GM12873 (cell line): ENCODE data around the gene SSR2.

ENCODE experiments used
- CTCF ChIP-seq: IDR thresholded peaks from 2 replicates; pipeline ENCODE4 v1.5.1; 2012; ENCODE audit warnings: low read depth, mild to moderate bottlenecking, moderate library complexity, low read length, control low read depth; ENCODE audit not compliant: insufficient read depth; ENCODE audit errors: missing control alignments

Gene SSR2

DNA sequence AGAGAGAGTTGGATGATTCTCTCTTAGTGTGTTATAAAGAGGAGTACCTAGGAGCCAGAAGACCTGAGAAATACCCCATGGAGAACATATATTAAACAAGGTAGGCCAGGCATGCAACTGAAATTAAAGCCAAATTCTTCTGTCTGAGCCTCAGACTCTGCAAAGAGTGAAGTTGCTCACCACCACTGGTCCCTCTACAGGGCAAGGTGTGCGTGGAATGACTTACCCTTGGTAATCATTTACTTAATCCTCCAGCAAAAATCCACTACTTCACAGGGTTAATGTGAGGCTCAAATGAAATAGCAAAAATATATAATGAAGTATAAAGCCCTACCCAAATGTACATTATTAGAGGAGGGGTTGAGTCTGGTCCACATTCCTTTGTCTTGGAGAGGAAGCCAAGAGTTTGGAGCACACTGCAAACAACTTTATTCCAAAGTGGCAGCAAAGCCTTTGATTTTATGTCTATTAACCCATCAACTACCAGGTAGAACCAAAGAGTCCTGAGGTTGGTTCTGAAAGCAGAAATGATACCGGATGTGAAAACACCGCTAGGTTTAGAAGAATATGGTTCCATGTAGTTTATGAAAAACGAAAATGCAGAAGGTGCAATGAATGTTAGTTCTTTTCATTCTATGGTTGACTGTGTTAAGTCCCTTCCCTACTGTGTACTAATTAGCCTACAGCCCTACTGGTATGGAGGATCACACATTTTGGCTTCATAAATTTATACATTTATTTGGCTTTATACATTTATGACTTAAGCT is 8.5 kb downstream of the SSR2 start:
- peak; percentile 6 for TF ChIP-seq CTCF

DNA sequence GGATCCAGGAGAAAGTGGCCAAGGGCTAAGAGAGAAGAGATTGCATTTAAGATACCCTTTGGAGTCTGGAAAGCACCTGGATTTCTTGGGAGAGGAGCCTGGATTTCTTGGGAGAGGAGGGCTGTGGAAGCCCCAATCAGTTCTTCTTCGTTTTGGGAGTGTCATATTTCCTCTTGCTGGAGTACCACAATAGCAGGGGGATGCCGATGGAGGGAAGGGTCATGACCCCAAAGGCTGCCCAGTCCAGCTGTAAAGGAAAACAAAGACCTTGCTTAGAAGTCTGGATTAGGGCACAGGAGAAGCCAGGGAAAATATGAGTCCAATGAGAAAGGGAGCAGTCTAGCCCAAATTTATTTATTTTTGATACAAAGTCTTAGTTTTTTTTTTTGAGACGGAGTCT is 11.3 kb downstream of the SSR2 start:
- no peak for TF ChIP-seq CTCF

DNA sequence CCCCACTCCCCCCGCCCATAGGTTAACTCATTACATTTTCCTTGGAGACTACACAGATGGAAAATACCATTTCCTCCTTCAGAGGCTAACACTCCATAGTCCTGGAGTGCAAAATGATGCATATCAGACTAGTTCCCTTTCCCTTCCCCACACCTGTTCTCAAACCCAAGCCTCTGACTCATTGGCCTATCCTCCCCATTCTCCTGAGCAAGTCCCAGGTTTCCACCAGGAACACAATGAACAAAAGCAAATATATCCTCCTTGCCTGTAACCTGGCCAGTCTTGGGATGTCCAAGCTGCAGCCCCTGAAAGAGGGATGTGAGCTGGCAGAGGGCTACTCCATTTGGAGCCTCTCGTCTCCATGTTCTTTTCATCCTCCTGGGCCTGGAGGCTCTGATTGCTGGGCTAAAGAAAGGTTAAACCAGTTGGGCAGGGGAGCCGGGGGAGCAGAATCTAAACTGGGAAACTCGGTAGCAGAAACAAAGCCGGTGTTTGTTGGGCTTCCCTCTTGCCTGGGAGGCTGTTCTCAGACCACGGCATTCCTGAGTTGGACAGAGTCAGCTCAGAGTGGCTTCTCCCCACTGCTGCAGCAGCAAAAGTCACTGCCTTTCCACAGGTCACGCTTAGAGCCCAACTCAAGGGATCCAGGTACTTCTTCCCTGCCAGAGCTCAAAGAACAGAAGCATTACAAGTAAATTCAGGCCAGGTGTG is 13.9 kb downstream of the SSR2 start:
- TF ChIP-seq CTCF, result no peak

DNA sequence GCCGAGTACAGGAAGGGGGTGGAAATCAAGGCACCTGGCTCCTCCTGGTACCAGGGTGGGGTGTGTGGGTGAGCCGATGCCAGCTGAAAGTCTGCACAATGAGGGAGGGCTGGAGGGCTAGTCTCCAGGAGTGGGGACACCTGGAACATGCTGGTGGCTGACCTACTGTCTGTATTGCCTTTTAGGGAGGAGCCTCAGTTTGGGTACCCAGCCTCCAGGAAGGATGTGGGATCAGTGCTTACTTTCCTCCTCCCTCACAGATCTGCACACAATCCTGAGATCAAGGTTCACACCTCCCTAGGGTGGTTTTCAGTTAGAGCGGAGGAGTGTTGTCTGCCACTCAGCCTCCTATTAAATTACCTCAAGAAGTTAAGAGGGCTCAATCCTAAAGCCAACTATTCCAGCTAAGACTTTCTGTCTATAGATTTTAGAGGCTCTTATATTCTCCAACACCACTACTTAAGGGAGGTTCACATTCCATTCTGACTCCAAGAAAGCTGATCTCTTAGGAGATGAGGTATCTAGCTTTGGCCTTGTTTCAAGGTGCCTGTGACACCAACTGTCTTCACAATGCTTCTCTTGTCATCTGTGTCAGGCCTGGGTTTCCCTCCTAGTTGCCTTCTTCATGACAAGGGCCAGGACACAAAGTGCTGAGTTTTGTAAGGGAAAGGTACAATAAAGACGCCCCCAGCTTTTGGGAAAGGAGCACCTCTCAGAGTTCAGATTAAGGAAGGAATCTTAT is 15.7 kb downstream of the SSR2 start:
- no peak for TF ChIP-seq CTCF

GRCh38 chr1:156003923-156004188 is 16.9 kb downstream of the SSR2 start:
- no peak for TF ChIP-seq CTCF

GRCh38 chr1:156002188-156002911 is 18.4 kb downstream of the SSR2 start:
- TF ChIP-seq CTCF, result no peak

GRCh38 chr1:156001662-156002171 is 19.0 kb downstream of the SSR2 start:
- no peak for TF ChIP-seq CTCF
